Neuronal stem cell (in vitro differentiated cells): ENCODE data around the gene FCRL2. TPM values are rescaled to one million over a fixed set of nuclear protein-coding genes. Genes with fewer than 3 reads are reported as not detected.

Source experiments
- DNase-seq: peaks from one replicate; pipeline ENCODE4 v3.0.0-alpha.2; 2013; ENCODE audit warnings: low spot score
- H2AFZ ChIP-seq: one replicate; pipeline ENCODE4 v1.6.1; 2013; ENCODE audit warnings: mild to moderate bottlenecking, low read length, inconsistent platforms
- H2AK5ac ChIP-seq: 2 replicates; pipeline ENCODE4 v1.6.1; 2013; ENCODE audit warnings: low read depth, mild to moderate bottlenecking, inconsistent platforms, low read length, moderate library complexity, mixed read lengths
- H2BK120ac ChIP-seq: 2 replicates; pipeline ENCODE4 v1.6.1; 2013; ENCODE audit warnings: low read depth, mild to moderate bottlenecking, inconsistent platforms, low read length, moderate library complexity, mixed read lengths
- H2BK12ac ChIP-seq: one replicate; pipeline ENCODE4 v1.6.1; 2013; ENCODE audit warnings: low read length, inconsistent platforms
- H2BK15ac ChIP-seq: 2 replicates; pipeline ENCODE4 v1.6.1; 2013; ENCODE audit warnings: mild to moderate bottlenecking, low read length, inconsistent platforms, mixed read lengths
- H2BK5ac ChIP-seq: one replicate; pipeline ENCODE4 v1.6.1; 2013; ENCODE audit warnings: inconsistent platforms, mild to moderate bottlenecking, low read length, moderate library complexity
- H3K14ac ChIP-seq: one replicate; pipeline ENCODE4 v1.6.1; 2013; ENCODE audit warnings: low read length, inconsistent platforms
- H3K18ac ChIP-seq: 2 replicates; pipeline ENCODE4 v1.6.1; 2013; ENCODE audit warnings: low read length, inconsistent platforms
- H3K23ac ChIP-seq: 2 replicates; pipeline ENCODE4 v1.6.1; 2013; ENCODE audit warnings: low read depth, mild to moderate bottlenecking, mixed read lengths, low read length, inconsistent platforms; ENCODE audit not compliant: poor library complexity
- H3K27ac ChIP-seq: replicated peaks from 3 replicates; pipeline ENCODE4 v1.5.1; 2013; ENCODE audit warnings: low read length, inconsistent platforms
- H3K27me3 ChIP-seq, 3 experiments: 2 replicates each; pipeline ENCODE4 v1.6.1; 2013; ENCODE audit warnings: low read length in 3 of 3, mild to moderate bottlenecking in 2 of 3, inconsistent platforms in 1 of 3, low read depth in 1 of 3, mixed read lengths in 1 of 3, moderate library complexity in 1 of 3; ENCODE audit not compliant: control insufficient read depth in 3 of 3, insufficient read depth in 3 of 3
- H3K36me3 ChIP-seq, 2 donors: replicated peaks in 1 of 2; 2 replicates each; pipeline ENCODE4 v1.6.1; 2013; ENCODE audit warnings: low read length in 2 of 2; ENCODE audit not compliant: control insufficient read depth in 2 of 2, insufficient read depth in 2 of 2
- H3K4ac ChIP-seq: 2 replicates; pipeline ENCODE4 v1.6.1; 2013; ENCODE audit warnings: inconsistent platforms, mild to moderate bottlenecking, low read length, moderate library complexity
- H3K4me1 ChIP-seq, 2 donors: 1 replicate in 1 of 2; 2 replicates in 1 of 2; pipeline ENCODE4 v1.6.1; 2013; ENCODE audit warnings: low read length in 2 of 2, low read depth in 1 of 2; ENCODE audit not compliant: control insufficient read depth in 2 of 2, insufficient read depth in 1 of 2
- H3K4me2 ChIP-seq: one replicate; pipeline ENCODE4 v1.6.1; 2013; ENCODE audit warnings: mild to moderate bottlenecking, low read length, inconsistent platforms; ENCODE audit not compliant: insufficient read depth, poor library complexity, severe bottlenecking
- H3K4me3 ChIP-seq, 2 donors: 2 replicates each; pipeline ENCODE4 v1.5.1; 2013; ENCODE audit warnings: low read length in 2 of 2, mild to moderate bottlenecking in 2 of 2, inconsistent platforms in 1 of 2, moderate library complexity in 1 of 2
- H3K79me1 ChIP-seq: one replicate; pipeline ENCODE4 v1.6.1; 2013; ENCODE audit warnings: low read depth, mild to moderate bottlenecking, inconsistent platforms, low read length, moderate library complexity
- H3K9ac ChIP-seq: one replicate; pipeline ENCODE4 v1.6.1; 2013; ENCODE audit warnings: mild to moderate bottlenecking, low read depth, low read length, inconsistent platforms; ENCODE audit not compliant: poor library complexity
- H3K9me3 ChIP-seq, 2 donors: replicated peaks in 1 of 2; 2 replicates each; pipeline versions ENCODE3 to v1.6.1; 2013; ENCODE audit warnings: low read length in 2 of 2, mild to moderate bottlenecking in 2 of 2, inconsistent platforms in 1 of 2, low read depth in 1 of 2, mixed read lengths in 1 of 2, moderate library complexity in 1 of 2; ENCODE audit not compliant: control insufficient read depth in 2 of 2, insufficient read depth in 1 of 2
- H4K8ac ChIP-seq: one replicate; pipeline ENCODE4 v1.6.1; 2013; ENCODE audit warnings: low read depth, mild to moderate bottlenecking, inconsistent platforms, low read length, moderate library complexity
- H4K91ac ChIP-seq: one replicate; pipeline ENCODE4 v1.6.1; 2013; ENCODE audit warnings: low read length, low read depth, mild to moderate bottlenecking, inconsistent platforms; ENCODE audit not compliant: poor library complexity
- WGBS, 2 donors: extraction: QIAGEN DNeasy Blood & Tissue Kit; methylation state at CpG; one replicate each; pipeline ENCODE4 v1.1.7; 2013; ENCODE audit warnings: missing lambda C conversion rate in 2 of 2, mixed read lengths in 1 of 2; ENCODE audit not compliant: insufficient read length in 2 of 2, insufficient replicate concordance in 1 of 2; ENCODE audit errors: extremely low coverage in 2 of 2; 5-methylcytosine and 5-hydroxymethylcytosine counted together
- polyA plus RNA-seq, 2 experiments: library from polyadenylated mRNA; stranded (reverse); fragments of 200-250 nt; gene quantifications; one replicate each; pipeline ENCODE4 v1.2.3, GENCODE V29; 2013

Gene FCRL2
- polyA plus RNA-seq (2013, experiment 1 of 2), result not detected
- polyA plus RNA-seq (2013, experiment 2 of 2), result not detected

DNA sequence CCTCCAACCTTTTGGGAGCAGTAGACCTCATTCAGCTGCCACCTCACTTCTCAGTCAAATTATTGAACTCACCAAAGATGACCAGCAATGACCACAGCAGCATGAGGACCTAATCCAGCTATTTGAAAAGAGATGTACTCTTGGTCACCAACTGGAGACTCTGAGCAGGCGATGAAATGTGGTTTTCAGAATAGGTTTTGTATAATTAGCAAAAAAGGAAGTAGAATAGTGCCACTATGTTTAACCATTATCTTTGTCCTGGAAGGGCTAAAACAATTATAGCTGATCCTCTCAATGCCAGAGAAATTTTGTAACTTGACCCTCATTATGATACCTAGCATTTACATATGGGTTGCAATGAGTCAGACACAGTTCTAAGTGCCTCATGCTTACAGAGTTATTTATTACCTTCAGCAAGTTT lies at the start of gene FCRL2:
Gene FCRL2 (minus strand): TSS at position 162 of the 421 bp plus-strand sequence. CDS start 59 bp downstream, at position 103.
- Histone ChIP-seq H3K27ac (no peak within 1 kb of the TSS), H3K4me2 (no peak within 1 kb of the TSS), H3K23ac (no peak within 1 kb of the TSS), H3K18ac (no peak within 1 kb of the TSS), H3K9me3 (no peaks in the 10 kb centered on the region), H2BK12ac (no peak within 1 kb of the TSS), H3K79me1 (no peaks in the 10 kb centered on the region), H3K14ac (no peak within 1 kb of the TSS), H2BK120ac (no peak within 1 kb of the TSS), H2BK15ac (no peak within 1 kb of the TSS), H2AFZ (no peak within 1 kb of the TSS), H2BK5ac (no peak within 1 kb of the TSS), H3K9ac (no peak within 1 kb of the TSS), H3K27me3 (no peaks in the 10 kb centered on the region), H2AK5ac (no peak within 1 kb of the TSS), H3K4ac (no peak within 1 kb of the TSS), H4K91ac (no peak within 1 kb of the TSS), H3K4me1 (no peaks in the 10 kb centered on the region), H3K4me3 (no peak within 1 kb of the TSS), H4K8ac (no peak within 1 kb of the TSS), H3K36me3 (no peaks in the 10 kb centered on the region)
- DNase-seq, result no peak
- no CpG with 5 or more reads among the region's 1 CpG for WGBS, 2 donors

GRCh38 chr1:157820299-157820698 lies 43.4 kb upstream of the FCRL2 start:
- Histone ChIP-seq H3K79me1 (no peaks in the 10 kb centered on the region), H3K27me3 (no peaks in the 10 kb centered on the region), H3K27ac (no peak overlapping the region), H3K4me3 (no peak overlapping the region), H2AFZ (no peak overlapping the region), H2BK120ac (no peak overlapping the region), H3K4ac (no peak overlapping the region), H2AK5ac (no peak overlapping the region), H2BK15ac (no peak overlapping the region), H3K9me3 (no peaks in the 10 kb centered on the region), H4K91ac (no peak overlapping the region), H3K4me2 (no peak overlapping the region), H3K14ac (no peak overlapping the region), H3K18ac (no peak overlapping the region), H2BK5ac (no peak overlapping the region), H3K4me1 (no peaks in the 10 kb centered on the region), H2BK12ac (no peak overlapping the region), H3K9ac (no peak overlapping the region), H4K8ac (no peak overlapping the region), H3K36me3 (no peaks in the 10 kb centered on the region), H3K23ac (no peak overlapping the region)
- DNase-seq, result no peak
- no CpG with 5 or more reads among the region's 2 CpGs for whole genome bisulfite sequencing, 2 donors

- Histone ChIP-seq H3K36me3 (no peaks in the 10 kb centered on the region), H2BK15ac (no peak within 1 kb of the TSS), H4K91ac (no peak within 1 kb of the TSS), H2AK5ac (no peak within 1 kb of the TSS), H3K9ac (no peak within 1 kb of the TSS), H3K4me3 (no peak within 1 kb of the TSS), H3K79me1 (no peaks in the 10 kb centered on the region), H2BK5ac (no peak within 1 kb of the TSS), H3K27ac (no peak within 1 kb of the TSS), H3K14ac (no peak within 1 kb of the TSS), H3K23ac (no peak within 1 kb of the TSS), H3K9me3 (no peaks in the 10 kb centered on the region), H2BK120ac (no peak within 1 kb of the TSS), H2AFZ (no peak within 1 kb of the TSS), H3K27me3 (no peaks in the 10 kb centered on the region), H3K4me2 (no peak within 1 kb of the TSS), H3K18ac (no peak within 1 kb of the TSS), H2BK12ac (no peak within 1 kb of the TSS), H3K4me1 (no peaks in the 10 kb centered on the region), H4K8ac (no peak within 1 kb of the TSS), H3K4ac (no peak within 1 kb of the TSS)
- no CpG with 5 or more reads among the region's 3 CpGs for WGBS, 2 donors
- no peak for DNase-seq
These were observed 43.0 kb upstream of the FCRL2 start, which contains the start of gene FCRL1 for GRCh38 chr1:157819896-157820295. TSS of gene FCRL1 (minus strand) at chr1:157820120. CDS start at chr1:157820037, 83 bp downstream.

DNA sequence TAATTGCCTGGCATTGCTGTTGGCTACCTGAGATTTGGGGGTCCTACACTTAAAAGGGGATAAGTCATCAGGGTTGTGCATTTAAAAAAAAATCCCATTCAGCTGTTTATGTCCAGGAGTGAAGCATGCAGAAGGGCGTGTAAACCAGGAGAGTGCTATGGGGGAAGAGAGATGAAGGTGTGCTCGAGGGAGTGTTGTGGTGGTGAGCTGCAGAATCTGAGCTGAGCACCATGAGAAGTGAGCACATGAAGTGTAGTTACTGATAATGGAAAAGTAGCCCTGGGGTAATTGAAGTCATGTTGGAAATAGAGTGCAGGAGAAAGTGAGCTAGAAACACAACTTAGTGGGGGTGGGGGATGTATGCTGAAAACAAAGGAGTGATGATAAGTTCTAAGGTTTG lies 42.3 kb upstream of the FCRL2 start:
- H3K27me3 ChIP-seq, result no peaks in the 10 kb centered on the region
- no peak overlapping the region for H3K9ac ChIP-seq
- H2BK5ac ChIP-seq, result no peak overlapping the region
- no peak overlapping the region for H3K23ac ChIP-seq
- no peak overlapping the region for H3K14ac ChIP-seq
- H2BK12ac ChIP-seq, result no peak overlapping the region
- H2AFZ ChIP-seq, result no peak overlapping the region
- H3K4me3 ChIP-seq, result no peak overlapping the region
- no peak overlapping the region for H3K18ac ChIP-seq
- no peak overlapping the region for H2BK15ac ChIP-seq
- H2BK120ac ChIP-seq, result no peak overlapping the region
- no peaks in the 10 kb centered on the region for H3K9me3 ChIP-seq
- no peak overlapping the region for H4K8ac ChIP-seq
- no peak overlapping the region for H3K4ac ChIP-seq
- no peak overlapping the region for H3K27ac ChIP-seq
- H2AK5ac ChIP-seq, result no peak overlapping the region
- H3K4me2 ChIP-seq, result no peak overlapping the region
- no peak for DNase-seq
- no peak overlapping the region for H4K91ac ChIP-seq
- no CpG with 5 or more reads among the region's 2 CpGs for WGBS, 2 donors
- H3K36me3 ChIP-seq, result no peaks in the 10 kb centered on the region
- H3K4me1 ChIP-seq, result no peaks in the 10 kb centered on the region
- H3K79me1 ChIP-seq, result no peaks in the 10 kb centered on the region
